H9 (cell line): ENCODE data around the gene PAXX. TPM values are rescaled to one million over a fixed set of nuclear protein-coding genes. Genes with fewer than 3 reads are reported as not detected.

Experiments
- DNase-seq: peaks from one replicate; pipeline ENCODE4 v3.0.0-alpha.2; 2017
- H2AFZ ChIP-seq: one replicate; pipeline ENCODE4 v1.6.1; 2013; ENCODE audit warnings: mild to moderate bottlenecking, low read length, control low read depth, moderate library complexity
- H2AK5ac ChIP-seq: 2 replicates; pipeline ENCODE4 v1.6.1; 2013; ENCODE audit warnings: low read length, control low read depth, mixed read lengths; ENCODE audit not compliant: insufficient read length
- H2BK120ac ChIP-seq: one replicate; pipeline ENCODE4 v1.6.1; 2013; ENCODE audit warnings: low read depth, mild to moderate bottlenecking, low read length, control low read depth, inconsistent platforms; ENCODE audit not compliant: poor library complexity, severe bottlenecking
- H2BK12ac ChIP-seq: 2 replicates; pipeline ENCODE4 v1.6.1; 2013; ENCODE audit warnings: low read length, control low read depth, mixed read lengths, low read depth; ENCODE audit not compliant: insufficient read length
- H2BK15ac ChIP-seq: 2 replicates; pipeline ENCODE4 v1.6.1; 2013; ENCODE audit warnings: low read depth, low read length, control low read depth
- H2BK20ac ChIP-seq: one replicate; pipeline ENCODE4 v1.6.1; 2013; ENCODE audit warnings: low read depth, mild to moderate bottlenecking, low read length, control low read depth, inconsistent platforms; ENCODE audit not compliant: poor library complexity, severe bottlenecking
- H2BK5ac ChIP-seq: 2 replicates; pipeline ENCODE4 v1.6.1; 2013; ENCODE audit warnings: low read length, control low read depth, mixed read lengths; ENCODE audit not compliant: insufficient read length
- H3K14ac ChIP-seq: 2 replicates; pipeline ENCODE4 v1.6.1; 2013; ENCODE audit warnings: low read length, control low read depth; ENCODE audit not compliant: insufficient read depth
- H3K18ac ChIP-seq: 2 replicates; pipeline ENCODE4 v1.6.1; 2013; ENCODE audit warnings: low read depth, mild to moderate bottlenecking, mixed read lengths, low read length, control low read depth; ENCODE audit not compliant: insufficient read length
- H3K23ac ChIP-seq: 2 replicates; pipeline ENCODE4 v1.6.1; 2013; ENCODE audit warnings: low read length, control low read depth, mixed read lengths, low read depth; ENCODE audit not compliant: insufficient read length
- H3K23me2 ChIP-seq: 2 replicates; pipeline ENCODE4 v1.6.1; 2013; ENCODE audit warnings: low read depth, mild to moderate bottlenecking, mixed read lengths, low read length, control low read depth; ENCODE audit not compliant: insufficient read length, poor library complexity, severe bottlenecking
- H3K27ac ChIP-seq: 2 replicates; pipeline ENCODE4 v1.5.1; 2013; ENCODE audit warnings: low read length, control low read depth, mixed read lengths, low read depth; ENCODE audit not compliant: insufficient read length
- H3K27me3 ChIP-seq: 2 replicates; pipeline ENCODE4 v1.6.1; 2013; ENCODE audit warnings: low read length, control low read depth, inconsistent platforms; ENCODE audit not compliant: insufficient read depth
- H3K4ac ChIP-seq: 2 replicates; pipeline ENCODE4 v1.6.1; 2013; ENCODE audit warnings: low read depth, mild to moderate bottlenecking, control low read depth, inconsistent platforms, low read length, moderate library complexity
- H3K4me1 ChIP-seq: 2 replicates; pipeline ENCODE4 v1.6.1; 2013; ENCODE audit warnings: low read length, control low read depth, inconsistent platforms; ENCODE audit not compliant: insufficient read depth
- H3K4me2 ChIP-seq: 2 replicates; pipeline ENCODE4 v1.6.1; 2013; ENCODE audit warnings: low read length, control low read depth, mixed read lengths; ENCODE audit not compliant: insufficient read length, insufficient read depth
- H3K56ac ChIP-seq: 2 replicates; pipeline ENCODE4 v1.6.1; 2013; ENCODE audit warnings: low read depth, mild to moderate bottlenecking, mixed read lengths, low read length, control low read depth; ENCODE audit not compliant: insufficient read length
- H3K79me1 ChIP-seq: 2 replicates; pipeline ENCODE4 v1.6.1; 2013; ENCODE audit warnings: low read depth, mild to moderate bottlenecking, moderate library complexity, low read length, control low read depth, inconsistent platforms; ENCODE audit not compliant: insufficient read depth, poor library complexity, severe bottlenecking
- H3K79me2 ChIP-seq: 2 replicates; pipeline ENCODE4 v1.6.1; 2013; ENCODE audit warnings: low read length, control low read depth, inconsistent platforms; ENCODE audit not compliant: insufficient read depth
- H3K9ac ChIP-seq: 2 replicates; pipeline ENCODE4 v1.6.1; 2013; ENCODE audit warnings: low read length, control low read depth, mixed read lengths; ENCODE audit not compliant: insufficient read length; ENCODE audit errors: extremely low read depth
- H3K9me3 ChIP-seq: one replicate; pipeline ENCODE4 v1.6.1; 2013; ENCODE audit warnings: low read depth, low read length, inconsistent platforms; ENCODE audit not compliant: control insufficient read depth
- H3T11ph ChIP-seq: one replicate; pipeline ENCODE4 v1.6.1; 2013; ENCODE audit warnings: mild to moderate bottlenecking, low read length, control low read depth, inconsistent platforms
- H4K20me1 ChIP-seq: one replicate; pipeline ENCODE4 v1.6.1; 2013; ENCODE audit not compliant: control insufficient read depth, insufficient read length, insufficient read depth
- H4K5ac ChIP-seq: 2 replicates; pipeline ENCODE4 v1.6.1; 2013; ENCODE audit warnings: low read depth, mild to moderate bottlenecking, mixed read lengths, low read length, control low read depth; ENCODE audit not compliant: insufficient read length
- H4K8ac ChIP-seq: replicated peaks from 2 replicates; pipeline ENCODE4 v1.6.1; 2013; ENCODE audit warnings: low read length, control low read depth, mixed read lengths, low read depth; ENCODE audit not compliant: insufficient read length
- H4K91ac ChIP-seq: 2 replicates; pipeline ENCODE4 v1.6.1; 2013; ENCODE audit warnings: low read depth, mild to moderate bottlenecking, moderate library complexity, mixed read lengths, low read length, control low read depth; ENCODE audit not compliant: insufficient read length
- H3K27ac Mint-ChIP-seq, 3 experiments: 2 replicates in 2 of 3; 3 replicates in 1 of 3; pipeline ENCODE4 v1.8.0; 2020 to 2021; ENCODE audit warnings: mixed read lengths in 3 of 3, mild to moderate bottlenecking in 1 of 3, moderate library complexity in 1 of 3
- H3K27me3 Mint-ChIP-seq: 2 replicates; pipeline ENCODE4 v1.8.0; 2021; ENCODE audit warnings: low read depth, mild to moderate bottlenecking, moderate library complexity, mixed read lengths
- H3K36me3 Mint-ChIP-seq, 3 experiments: 2 replicates in 2 of 3; 3 replicates in 1 of 3; pipeline ENCODE4 v1.8.0; 2020 to 2021; ENCODE audit warnings: low read depth in 3 of 3, mixed read lengths in 3 of 3; ENCODE audit not compliant: insufficient read depth in 1 of 3
- H3K4me1 Mint-ChIP-seq, 2 experiments: 2 replicates each; pipeline ENCODE4 v1.8.0; 2020; ENCODE audit warnings: mixed read lengths in 2 of 2
- H3K4me3 Mint-ChIP-seq, 2 experiments: 2 replicates in 1 of 2; 3 replicates in 1 of 2; pipeline ENCODE4 v1.8.0; 2020 to 2021; ENCODE audit warnings: mild to moderate bottlenecking in 2 of 2, mixed read lengths in 2 of 2, moderate library complexity in 1 of 2
- H3K9me3 Mint-ChIP-seq, 2 experiments: 2 replicates in 1 of 2; 3 replicates in 1 of 2; pipeline ENCODE4 v1.8.0; 2020; ENCODE audit warnings: mild to moderate bottlenecking in 2 of 2, mixed read lengths in 2 of 2, moderate library complexity in 1 of 2
- CTCF ChIP-seq: fragments of 200-600 bp; sonication (generic); conservative IDR thresholded peaks from 3 replicates; pipeline ENCODE4 v1.8.0; 2021; ENCODE audit warnings: antibody characterized with exemption, mild to moderate bottlenecking
- WGBS: extraction: QIAGEN DNeasy Blood & Tissue Kit; methylation state at CpG from one replicate; pipeline ENCODE4 v1.1.7; 2013; ENCODE audit warnings: missing lambda C conversion rate, low lambda C conversion rate, mixed read lengths; ENCODE audit not compliant: insufficient read length; ENCODE audit errors: extremely low coverage; 5-methylcytosine and 5-hydroxymethylcytosine counted together
- total RNA-seq: library from RNA; stranded (reverse); gene quantifications from 2 replicates; pipeline ENCODE4 v1.2.1, GENCODE V29; 2021

The PAXX gene
- total RNA-seq, 1 experiment from 2014 or later = 51.2 TPM

DNA sequence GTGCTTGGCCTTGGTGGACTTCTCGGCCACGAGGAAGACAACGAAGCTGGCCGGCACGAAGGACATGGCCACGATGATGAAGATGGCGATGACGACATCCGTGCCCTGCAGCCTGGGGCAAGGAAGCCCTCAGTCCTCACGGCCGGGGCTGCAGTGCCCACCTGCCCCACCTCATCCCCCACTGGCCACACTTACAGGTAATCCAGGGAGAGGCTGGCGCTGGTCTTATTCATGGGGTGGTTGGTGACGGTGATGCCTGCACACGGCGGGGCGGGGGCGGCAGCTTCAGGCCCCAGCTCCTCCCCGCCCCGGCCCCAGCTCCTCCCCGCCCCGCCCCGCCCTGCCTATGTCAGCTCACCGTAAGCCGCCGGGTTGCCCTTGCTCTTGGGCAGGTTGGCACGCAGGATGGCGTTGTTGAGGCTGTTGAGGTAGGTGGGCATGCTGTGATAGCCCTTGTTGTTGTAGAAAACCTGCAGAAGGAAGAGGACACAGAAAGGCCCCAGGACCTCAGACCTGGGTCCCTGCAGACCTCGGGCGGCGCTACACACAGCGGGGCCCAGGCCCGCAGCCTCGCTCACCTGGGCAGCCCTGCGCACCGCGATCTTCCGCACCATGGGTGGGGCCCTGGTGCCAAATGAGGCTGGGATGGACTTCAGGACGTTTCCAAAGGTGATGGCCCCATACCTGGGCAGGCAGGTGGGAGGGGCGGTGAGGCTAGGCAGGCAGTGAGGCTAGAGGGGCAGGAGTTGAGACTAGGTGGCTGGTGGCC is 19.9 kb downstream of the PAXX start:
- Mint-ChIP-seq H3K27ac (no peak overlapping the region), H3K27me3 (no peaks in the 10 kb centered on the region; the same call in 1 of the 2 replicates), H3K4me3 (no peak overlapping the region), H3K4me1 (no peaks in the 10 kb centered on the region), H3K36me3 (peaks cover 2 to 12% (median 8%) of the 10 kb centered on the region in 3 experiments; a peak in 5 of 7 replicates), H3K9me3 (no peaks in the 10 kb centered on the region)
- TF ChIP-seq CTCF = no peak
- H3K79me2 ChIP-seq = no peaks in the 10 kb centered on the region
- no peak for DNase-seq
- no peak overlapping the region for H3K14ac ChIP-seq
- no peak overlapping the region for H3K18ac ChIP-seq
- H2BK20ac ChIP-seq = no peak overlapping the region
- no peak overlapping the region for H3K23ac ChIP-seq
- H3K23me2 ChIP-seq = no peaks in the 10 kb centered on the region
- H3K56ac ChIP-seq = no peak overlapping the region
- H4K8ac ChIP-seq = no peak overlapping the region
- H3K4me2 ChIP-seq = no peak overlapping the region
- no peak overlapping the region for H3T11ph ChIP-seq
- no peak overlapping the region for H2AK5ac ChIP-seq
- no peak overlapping the region for H4K5ac ChIP-seq
- H3K4ac ChIP-seq = no peak overlapping the region
- H2AFZ ChIP-seq = no peak overlapping the region
- H3K27me3 ChIP-seq = no peaks in the 10 kb centered on the region
- no peak overlapping the region for H2BK12ac ChIP-seq
- no peak overlapping the region for H3K27ac ChIP-seq
- no peaks in the 10 kb centered on the region for H3K9me3 ChIP-seq
- no peaks in the 10 kb centered on the region for H3K4me1 ChIP-seq
- H2BK120ac ChIP-seq = no peak overlapping the region
- WGBS = no CpG with 5 or more reads among the region's 39 CpGs
- peaks cover 2% of the 10 kb centered on the region for H4K20me1 ChIP-seq
- H2BK5ac ChIP-seq = no peak overlapping the region
- no peak overlapping the region for H4K91ac ChIP-seq
- no peaks in the 10 kb centered on the region for H3K79me1 ChIP-seq
- H3K9ac ChIP-seq = no peak overlapping the region
- no peak overlapping the region for H2BK15ac ChIP-seq
